A549 (cell line): Measurements from ENCODE around the gene FRMD3.

Experiments
- ELK1 ChIP-seq: fragments of 150-350 bp; IDR thresholded peaks from 2 replicates; pipeline ENCODE4 v1.6.1; 2014; ENCODE audit warnings: low read depth, mild to moderate bottlenecking, low read length
- EP300 ChIP-seq, 2 experiments: fragments of >200 bp; sonication (Bioruptor Twin); formaldehyde crosslinking; IDR thresholded peaks; 2 replicates in 1 of 2; 3 replicates in 1 of 2; pipeline ENCODE4 v1.6.1; 2016 to 2017
- HOXB13 ChIP-seq: fragments of 250-450 bp; sonication (Bioruptor Pico); IDR thresholded peaks from 2 replicates; pipeline ENCODE4 v1.5.0; 2020; ENCODE audit warnings: low read depth, mild to moderate bottlenecking, moderate library complexity
- POLR2A ChIP-seq: IDR thresholded peaks from 2 replicates; pipeline ENCODE4 v1.6.1; 2012; ENCODE audit warnings: mild to moderate bottlenecking, low read length
- RAD21 ChIP-seq, 2 experiments: fragments of >200 bp in 1 of 2; sonication (Bioruptor Twin) in 1 of 2; formaldehyde crosslinking in 1 of 2; IDR thresholded peaks in 1 of 2; conservative IDR thresholded peaks in 1 of 2; 2 replicates in 1 of 2; 3 replicates in 1 of 2; pipeline ENCODE4 v1.6.1; 2012 to 2018; ENCODE audit warnings: inconsistent platforms in 1 of 2
- RARB ChIP-seq: fragments of 250-450 bp; sonication (Bioruptor Pico); IDR thresholded peaks from 2 replicates; pipeline ENCODE4 v1.8.0; 2021; ENCODE audit warnings: mild to moderate bottlenecking, moderate library complexity
- RFX5 ChIP-seq: fragments of 450-650 bp; IDR thresholded peaks from 2 replicates; pipeline ENCODE4 v1.7.1; 2014; ENCODE audit warnings: antibody characterized with exemption, mild to moderate bottlenecking, moderate library complexity
- TF ChIP-seq, protein P1 (sequence below): fragments of >200 bp; sonication (Bioruptor Twin); formaldehyde crosslinking; IDR thresholded peaks from 3 replicates; pipeline ENCODE4 v1.5.1; 2016

DNA sequence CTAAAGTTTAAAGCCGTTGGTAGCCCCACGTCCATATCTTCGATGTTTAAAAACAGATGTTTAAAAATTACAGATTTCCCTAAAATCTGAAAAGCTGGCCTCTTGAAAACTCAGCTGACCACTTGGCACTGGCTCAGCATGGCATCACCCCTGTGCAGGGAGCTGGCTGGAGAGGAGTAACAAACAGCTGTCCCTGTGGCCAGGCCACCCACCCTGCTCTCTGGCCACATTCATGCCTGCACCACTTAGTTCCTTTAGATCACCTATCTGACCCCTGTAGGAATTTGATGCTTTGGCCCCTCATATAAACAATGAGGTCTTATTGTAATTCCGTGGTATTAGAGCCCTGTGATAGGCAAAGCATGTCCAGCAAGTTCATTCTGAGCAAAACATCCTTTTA, 107.5 kb downstream of the FRMD3 start:
- no peak for TF ChIP-seq RAD21 (conservative IDR thresholded peaks at IDR 0.05 in 1 of 2, IDR thresholded peaks at IDR 0.05 in 1 of 2)
- TF ChIP-seq, protein P1, sequence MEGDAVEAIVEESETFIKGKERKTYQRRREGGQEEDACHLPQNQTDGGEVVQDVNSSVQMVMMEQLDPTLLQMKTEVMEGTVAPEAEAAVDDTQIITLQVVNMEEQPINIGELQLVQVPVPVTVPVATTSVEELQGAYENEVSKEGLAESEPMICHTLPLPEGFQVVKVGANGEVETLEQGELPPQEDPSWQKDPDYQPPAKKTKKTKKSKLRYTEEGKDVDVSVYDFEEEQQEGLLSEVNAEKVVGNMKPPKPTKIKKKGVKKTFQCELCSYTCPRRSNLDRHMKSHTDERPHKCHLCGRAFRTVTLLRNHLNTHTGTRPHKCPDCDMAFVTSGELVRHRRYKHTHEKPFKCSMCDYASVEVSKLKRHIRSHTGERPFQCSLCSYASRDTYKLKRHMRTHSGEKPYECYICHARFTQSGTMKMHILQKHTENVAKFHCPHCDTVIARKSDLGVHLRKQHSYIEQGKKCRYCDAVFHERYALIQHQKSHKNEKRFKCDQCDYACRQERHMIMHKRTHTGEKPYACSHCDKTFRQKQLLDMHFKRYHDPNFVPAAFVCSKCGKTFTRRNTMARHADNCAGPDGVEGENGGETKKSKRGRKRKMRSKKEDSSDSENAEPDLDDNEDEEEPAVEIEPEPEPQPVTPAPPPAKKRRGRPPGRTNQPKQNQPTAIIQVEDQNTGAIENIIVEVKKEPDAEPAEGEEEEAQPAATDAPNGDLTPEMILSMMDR, result no peak
- no peak for TF ChIP-seq RARB (CRISPR knock-in tag)
- TF ChIP-seq POLR2A, result no peak
- TF ChIP-seq HOXB13, result no peak
- no peak for TF ChIP-seq EP300 (IDR thresholded peaks at IDR 0.05)
- no peak for TF ChIP-seq RFX5
- TF ChIP-seq ELK1, result no peak
